Tibial nerve (tissue), 4 donors: ENCODE results near the gene MUSK. TPM values are rescaled to one million over a fixed set of nuclear protein-coding genes. Genes with fewer than 3 reads are reported as not detected.
"Not testable (repeated sequence)": the region's sequence is repeated elsewhere in the genome, so short reads cannot be mapped to it uniquely, and the experiment has no call there.

ENCODE experiments used
- DNase-seq, 2 donors: peaks; one replicate each; pipeline ENCODE4 v3.0.0-alpha.2; 2019; ENCODE audit warnings: low spot score in 2 of 2
- H3K27ac ChIP-seq, 4 donors: fragments of 200-600 bp; sonication (generic) in 3 of 4; one replicate each; pipeline ENCODE4 v1.5.1; 2017 to 2019; ENCODE audit warnings: mild to moderate bottlenecking in 1 of 4
- H3K27me3 ChIP-seq, 2 donors: fragments of 200-600 bp; sonication (generic) in 1 of 2; one replicate each; pipeline versions ENCODE4 v1.5.1 to v1.6.0; 2017 to 2019
- H3K36me3 ChIP-seq, 3 donors: fragments of 200-600 bp; sonication (generic); one replicate each; pipeline ENCODE4 v1.5.1; 2018 to 2019
- H3K4me1 ChIP-seq, 4 donors: fragments of 200-600 bp; sonication (generic) in 3 of 4; one replicate each; pipeline ENCODE4 v1.5.1; 2017 to 2019
- H3K4me3 ChIP-seq, 4 donors: fragments of 200-600 bp; sonication (generic) in 3 of 4; one replicate each; pipeline ENCODE4 v1.5.1; 2017 to 2019; ENCODE audit warnings: mild to moderate bottlenecking in 1 of 4, moderate library complexity in 1 of 4
- H3K9me3 ChIP-seq, 4 donors: fragments of 200-600 bp; sonication (generic) in 3 of 4; one replicate each; pipeline ENCODE4 v1.5.1; 2017 to 2019
- CTCF ChIP-seq, 5 experiments: fragments of 200-600 bp in 3 of 5; fragments of 450-650 bp in 2 of 5; sonication (generic) in 3 of 5; IDR thresholded peaks; one replicate each; pipeline ENCODE4 v1.5.1; 2016 to 2019; ENCODE audit warnings: antibody characterized with exemption in 5 of 5, mild to moderate bottlenecking in 3 of 5, moderate library complexity in 2 of 5
- EP300 ChIP-seq, 2 donors: sonication (generic); formaldehyde crosslinking; IDR thresholded peaks; one replicate each; pipeline ENCODE4 v1.6.1; 2017; ENCODE audit warnings: antibody characterized with exemption in 2 of 2, mild to moderate bottlenecking in 1 of 2
- POLR2A ChIP-seq, 2 donors: fragments of 450-650 bp; IDR thresholded peaks; one replicate each; pipeline ENCODE4 v1.6.1; 2017; ENCODE audit warnings: antibody characterized with exemption in 2 of 2, mild to moderate bottlenecking in 2 of 2, moderate library complexity in 2 of 2
- WGBS, 2 donors: methylation state at CpG; one replicate each; pipeline ENCODE4 v1.1.5; 2018; 5-methylcytosine and 5-hydroxymethylcytosine counted together
- total RNA-seq, 4 donors: library from RNA; depleted of rRNA; stranded (reverse); fragments of >200 nt; gene quantifications; one replicate each; pipeline ENCODE4 v1.1.0, GENCODE V29; 2016

Gene MUSK
- total RNA-seq, 4 donors from 2014 or later = 0.22 to 0.63 (median 0.59) TPM; not detected in 1

- no peak for DNase-seq
- H3K4me1 ChIP-seq = peaks cover 0 to 12% (median 0%) of the 10 kb centered on the region in 4 donors
- WGBS, 2 donors = 15 to 27% methylated on average over 1 of the region's 1 CpG
These were observed 116.6 kb downstream of the MUSK start for GRCh38 chr9:110785166-110785565.

GRCh38 chr9:110788396-110788795, 119.8 kb downstream of the MUSK start:
- 95 to 98% methylated on average over 5 of the region's 5 CpGs for WGBS, 2 donors

More at GRCh38 chr9:110785166-110785565, 116.6 kb downstream of the MUSK start:
- H3K27me3 ChIP-seq = no peaks in the 10 kb centered on the region
- H3K4me3 ChIP-seq = no peak overlapping the region
- peak in 1 of 2 donors; percentile 15 for TF ChIP-seq EP300 (IDR thresholded peaks at IDR 0.05)
- TF ChIP-seq CTCF (IDR thresholded peaks at IDR 0.05) = no peak
- no peaks in the 10 kb centered on the region for H3K36me3 ChIP-seq
- H3K27ac ChIP-seq = peak overlapping the region in 1 of 4 donors; percentile 4
- no peaks in the 10 kb centered on the region for H3K9me3 ChIP-seq

GRCh38 chr9:110788871-110789270, 120.3 kb downstream of the MUSK start:
- peaks cover 0 to 12% (median 0%) of the 10 kb centered on the region in 4 donors for H3K4me1 ChIP-seq
- H3K36me3 ChIP-seq = no peaks in the 10 kb centered on the region
- no peak overlapping the region for H3K27ac ChIP-seq
- no peak for TF ChIP-seq POLR2A (IDR thresholded peaks at IDR 0.05)
- no peak for TF ChIP-seq CTCF (IDR thresholded peaks at IDR 0.05)
- no peak for TF ChIP-seq EP300 (IDR thresholded peaks at IDR 0.05)
- no peaks in the 10 kb centered on the region for H3K27me3 ChIP-seq
- DNase-seq = no peak
- H3K9me3 ChIP-seq = no peaks in the 10 kb centered on the region
- H3K4me3 ChIP-seq = no peak overlapping the region

More at GRCh38 chr9:110788396-110788795, 119.8 kb downstream of the MUSK start:
- not testable (repeated sequence) for H3K27ac ChIP-seq, H3K9me3 ChIP-seq, H3K27me3 ChIP-seq, H3K36me3 ChIP-seq, H3K4me3 ChIP-seq, DNase-seq
- H3K4me1 ChIP-seq = peaks cover 0 to 12% (median 0%) of the 10 kb centered on the region in 4 donors

GRCh38 chr9:110797611-110798010, 129.0 kb downstream of the MUSK start:
- 46 to 58% methylated on average over 2 of the region's 2 CpGs for WGBS, 2 donors
- Histone ChIP-seq H3K27me3 (no peaks in the 10 kb centered on the region), H3K9me3 (no peaks in the 10 kb centered on the region), H3K36me3 (no peaks in the 10 kb centered on the region), H3K4me3 (no peak overlapping the region), H3K4me1 (peaks cover 0 to 18% (median 0%) of the 10 kb centered on the region in 4 donors), H3K27ac (no peak overlapping the region)
- TF ChIP-seq EP300 (IDR thresholded peaks at IDR 0.05) = no peak
- no peak for TF ChIP-seq POLR2A (IDR thresholded peaks at IDR 0.05)
- no peak for TF ChIP-seq CTCF (IDR thresholded peaks at IDR 0.05)
- DNase-seq = no peak

- DNase-seq = no peak
- 33 to 38% methylated on average over 2 of the region's 2 CpGs for WGBS, 2 donors
- no peak overlapping the region for H3K27ac ChIP-seq
- H3K9me3 ChIP-seq = no peaks in the 10 kb centered on the region
- H3K4me1 ChIP-seq = peaks cover 0 to 25% (median 0%) of the 10 kb centered on the region in 4 donors
- no peaks in the 10 kb centered on the region for H3K27me3 ChIP-seq
- H3K4me3 ChIP-seq = no peak overlapping the region
- TF ChIP-seq CTCF (IDR thresholded peaks at IDR 0.05) (no peak), POLR2A (IDR thresholded peaks at IDR 0.05) (no peak), EP300 (IDR thresholded peaks at IDR 0.05) (no peak)
- H3K36me3 ChIP-seq = no peaks in the 10 kb centered on the region
These were observed 130.8 kb downstream of the MUSK start for GRCh38 chr9:110799396-110799795.

GRCh38 chr9:110801426-110801825, 132.8 kb downstream of the MUSK start:
- Histone ChIP-seq H3K27me3 (no peaks in the 10 kb centered on the region), H3K4me3 (no peak overlapping the region), H3K4me1 (peaks cover 0 to 25% (median 0%) of the 10 kb centered on the region in 4 donors), H3K27ac (no peak overlapping the region), H3K9me3 (no peaks in the 10 kb centered on the region), H3K36me3 (no peaks in the 10 kb centered on the region)
- no peak for DNase-seq
- TF ChIP-seq EP300 (IDR thresholded peaks at IDR 0.05) (no peak), POLR2A (IDR thresholded peaks at IDR 0.05) (no peak), CTCF (IDR thresholded peaks at IDR 0.05) (no peak)
- 46 to 60% methylated on average over 1 of the region's 1 CpG for WGBS, 2 donors
